ENCODE data around the gene FAM124A. TPM values are rescaled to one million over a fixed set of nuclear protein-coding genes. Genes with fewer than 3 reads are reported as not detected.

The FAM124A gene
- total and polyA plus RNA-seq, 2 of the 8 experiments (the other 6 are each of a cell fraction or from before 2014, with no cell fraction given), result 40.7 to 49.9 TPM

GRCh38 chr13:51237887-51238286 lies 15.7 kb downstream of the FAM124A start:
- Histone ChIP-seq H4K5ac (ENCODE audit: insufficient read length, low read depth, low read length) (no peak overlapping the region), H3K23ac (ENCODE audit: insufficient read length) (no peak overlapping the region), H3K23me2 (ENCODE audit: low read depth, low read length) (no peaks in the 10 kb centered on the region), H2BK5ac (ENCODE audit: low read depth, low read length) (no peak overlapping the region), H3K56ac (replicated peaks; ENCODE audit: insufficient read length, low read depth, low read length) (no peak overlapping the region), H3K4me2 (ENCODE audit: insufficient read depth in 1 of 2, low read depth in 2 of 2, low read length in 2 of 2) (no peak overlapping the region), H2BK20ac (ENCODE audit: low read length) (no peak overlapping the region), H3K9ac (replicated peaks in 1 of 4; ENCODE audit: extremely low read depth in 1 of 4, low read depth in 3 of 4, low read length in 3 of 4) (no peak overlapping the region), H3K27ac (ENCODE audit: low read depth, low read length) (no peak overlapping the region), H2BK12ac (ENCODE audit: low read depth, low read length) (no peak overlapping the region), H2AFZ (ENCODE audit: low read length) (no peak overlapping the region), H3K4ac (replicated peaks; ENCODE audit: insufficient read length, low read depth, low read length) (no peak overlapping the region), H3K36me3 (ENCODE audit: control insufficient read depth in 2 of 4, insufficient read depth in 4 of 4, low read length in 3 of 4) (peaks cover 0 to 38% (median 13%) of the 10 kb centered on the region in 4 experiments; a peak in 5 of 8 replicates), H3K14ac (ENCODE audit: insufficient read length) (no peak overlapping the region), H2BK120ac (replicated peaks; ENCODE audit: low read depth, low read length) (no peak overlapping the region), H3K79me2 (ENCODE audit: control insufficient read depth in 1 of 2, insufficient read depth in 2 of 2, low read length in 2 of 2) (peaks cover 0 to 52% of the 10 kb centered on the region in 2 experiments; a peak in 2 of 4 replicates), H4K20me1 (replicated peaks in 1 of 2; ENCODE audit: control insufficient read depth in 1 of 2, insufficient read depth in 2 of 2, low read length in 2 of 2) (no peaks in the 10 kb centered on the region), H4K8ac (ENCODE audit: extremely low read depth, insufficient read depth, low read length) (no peak overlapping the region), H3K9me3 (ENCODE audit: insufficient read depth in 2 of 2, low read depth in 1 of 2, low read length in 1 of 2) (no peaks in the 10 kb centered on the region), H3K27me3 (replicated peaks in 1 of 4; ENCODE audit: control insufficient read depth in 3 of 4, extremely low read depth in 1 of 4, insufficient read depth in 3 of 4, low read length in 3 of 4) (no peaks in the 10 kb centered on the region), H3K4me3 (ENCODE audit: extremely low read depth in 1 of 4, insufficient read depth in 2 of 4, low read depth in 3 of 4, low read length in 4 of 4) (no peak overlapping the region), H4K91ac (replicated peaks; ENCODE audit: insufficient read length, low read length) (no peak overlapping the region), H2BK15ac (ENCODE audit: low read length) (no peak overlapping the region), H3K4me1 (replicated peaks in 1 of 4; ENCODE audit: control insufficient read depth in 3 of 4, insufficient read depth in 4 of 4, low read length in 3 of 4) (peaks cover 10 to 21% (median 17%) of the 10 kb centered on the region in 4 experiments; a peak in 6 of 7 replicates), H2AK5ac (ENCODE audit: low read depth, low read length) (no peak overlapping the region), H3K79me1 (ENCODE audit: low read depth, low read length) (peaks cover 13% of the 10 kb centered on the region; the same call in 1 of the 2 replicates), H3K18ac (ENCODE audit: extremely low read depth, low read length) (no peak overlapping the region)
- WGBS, 2 experiments (ENCODE audit: extremely low coverage in 1 of 2, insufficient coverage in 1 of 2, insufficient read length in 1 of 2, insufficient replicate concordance in 2 of 2, low coverage in 1 of 2, low lambda C conversion rate in 2 of 2, missing lambda C conversion rate in 1 of 2), result 98% methylated on average over 2 of the region's 2 CpGs; no CpG with 5 or more reads in 1 of the 2 experiments
- TF ChIP-seq BRCA1 (IDR thresholded peaks at IDR 0.05; ENCODE audit: low read depth, low read length), result no peak
- no peak for TF ChIP-seq E2F6 (IDR thresholded peaks at IDR 0.05)
- no peak for TF ChIP-seq MAFK (IDR thresholded peaks at IDR 0.05; ENCODE audit: low read depth, low read length)
- TF ChIP-seq HDAC6 (IDR thresholded peaks at IDR 0.05; ENCODE audit: low read depth, low read length), result no peak
- no peak for TF ChIP-seq EZH2 (IDR thresholded peaks at IDR 0.05; ENCODE audit: low read depth, low read length, severe bottlenecking)
- no peak for TF ChIP-seq EP300 (IDR thresholded peaks at IDR 0.05; ENCODE audit: borderline replicate concordance in 1 of 2, low read depth in 2 of 2, low read length in 2 of 2)
- no peak for TF ChIP-seq CREB1 (IDR thresholded peaks at IDR 0.05)
- TF ChIP-seq CTCF (IDR thresholded peaks at IDR 0.05; ENCODE audit: control extremely low read depth in 1 of 3, insufficient read depth in 1 of 3, low read depth in 1 of 3, low read length in 3 of 3), result no peak
- TF ChIP-seq POU5F1 (IDR thresholded peaks at IDR 0.05; ENCODE audit: low read depth, low read length), result no peak
- TF ChIP-seq KDM5A (IDR thresholded peaks at IDR 0.05; ENCODE audit: low read length), result no peak
- FAIRE-seq (no peak), DNase-seq (ENCODE audit: low read depth in 1 of 2, low spot score in 2 of 2) (no peak)
- ChIA-PET CTCF (ENCODE audit: partially characterized antibody) (interaction anchor here (0.9 to 4.4 kb wide), 10 partner anchors 8 to 195 kb away, joined by 3 to 31 read pairs (median 4); no protein-coding TSS in a partner anchor), POLR2A (ENCODE audit: partially characterized antibody) (interaction anchor here (0.7 to 6.9 kb wide), 8 partner anchors 9 to 70 kb away, joined by 3 to 77 read pairs (median 4); partner anchors contain the start of gene FAM124A)

Data from H1 (cell line).